GM12874 (cell line): Measurements from ENCODE around the gene MBNL3.

Source experiments
- CTCF ChIP-seq: IDR thresholded peaks from 2 replicates; pipeline ENCODE4 v1.5.1; 2011; ENCODE audit warnings: low read depth, mild to moderate bottlenecking, control low read depth, low read length, moderate library complexity; ENCODE audit not compliant: insufficient read depth

MBNL3 gene

DNA sequence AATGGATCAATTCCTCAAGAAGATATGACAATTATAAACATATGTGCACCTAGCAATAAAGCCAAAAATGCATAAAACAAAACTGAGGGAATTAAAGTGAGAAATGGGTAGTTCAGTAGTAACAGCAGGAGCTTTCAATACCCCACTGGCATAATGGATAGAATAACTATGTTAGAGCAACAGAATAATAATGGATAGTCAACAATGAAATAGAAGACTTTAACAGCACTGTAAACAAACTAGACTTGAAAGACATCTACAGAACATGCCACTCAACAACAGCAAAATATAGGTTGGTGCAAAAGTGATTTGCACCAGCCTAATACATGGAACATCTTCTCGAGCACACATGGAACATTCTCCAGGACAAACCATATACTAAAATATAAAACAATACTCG is 20.0 kb upstream of the MBNL3 start:
- no peak for TF ChIP-seq CTCF

- TF ChIP-seq CTCF, result no peak
Measured at GRCh38 chrX:132505116-132505515, 16.3 kb upstream of the MBNL3 start.

GRCh38 chrX:132504417-132504816 is 15.6 kb upstream of the MBNL3 start:
- no peak for TF ChIP-seq CTCF

DNA sequence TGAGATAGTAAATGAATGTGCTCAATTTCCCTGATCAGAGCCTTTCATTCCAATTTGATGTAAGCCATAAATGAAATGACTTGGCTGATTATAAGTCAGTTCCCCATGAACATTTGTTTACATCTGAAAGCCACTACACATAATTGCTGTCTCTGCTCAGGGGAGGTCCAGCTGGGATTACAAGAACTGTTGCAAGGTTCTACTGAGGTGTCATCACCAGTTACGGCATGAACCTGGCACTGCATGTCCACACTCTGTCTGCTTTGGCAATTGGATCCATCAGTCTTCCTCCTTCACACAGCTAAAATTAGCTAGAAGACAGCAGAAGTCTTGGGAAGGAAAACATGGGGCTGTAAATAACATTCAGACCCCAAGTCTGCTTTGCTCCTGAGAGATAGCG is 12.8 kb upstream of the MBNL3 start:
- TF ChIP-seq CTCF, result no peak

DNA sequence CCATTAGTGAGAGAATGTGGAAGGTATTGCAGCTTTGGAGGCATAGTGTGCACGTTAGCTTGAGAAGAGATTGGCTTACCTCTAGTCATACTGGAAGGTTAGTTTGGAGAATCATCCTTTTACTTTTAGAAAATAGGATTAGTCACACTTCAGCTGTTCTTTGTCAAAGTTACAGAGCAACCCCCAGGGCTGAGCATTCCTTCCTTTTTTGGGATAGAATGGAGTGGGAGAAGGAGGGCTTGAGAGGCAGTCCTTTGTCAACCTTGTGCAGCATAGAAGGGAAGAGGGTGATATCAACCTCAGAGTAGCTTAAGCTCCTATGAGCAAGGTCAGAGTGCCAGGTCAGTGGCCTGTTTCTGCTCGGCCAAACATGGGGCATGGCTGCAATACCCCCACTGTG is 8.6 kb upstream of the MBNL3 start:
- no peak for TF ChIP-seq CTCF

DNA sequence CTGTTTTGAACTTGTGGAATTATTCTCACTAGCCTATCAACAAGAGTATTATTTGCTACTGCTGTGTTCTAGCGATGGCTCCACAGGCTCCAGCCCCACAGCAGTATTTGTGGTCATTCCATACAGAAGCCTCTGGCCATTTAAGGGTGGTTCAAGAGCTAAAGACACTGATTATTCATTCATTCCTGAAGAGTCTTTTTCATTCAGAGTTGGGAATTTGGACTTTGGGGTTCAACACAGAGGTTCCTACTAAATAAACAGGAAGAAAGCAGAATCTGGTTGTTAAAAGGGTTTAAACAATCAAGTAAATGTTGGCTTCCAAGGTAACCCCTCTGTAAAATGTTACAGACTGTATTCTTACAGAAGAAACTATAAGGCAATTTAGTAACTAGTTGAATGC is 4.3 kb upstream of the MBNL3 start:
- TF ChIP-seq CTCF, result no peak

DNA sequence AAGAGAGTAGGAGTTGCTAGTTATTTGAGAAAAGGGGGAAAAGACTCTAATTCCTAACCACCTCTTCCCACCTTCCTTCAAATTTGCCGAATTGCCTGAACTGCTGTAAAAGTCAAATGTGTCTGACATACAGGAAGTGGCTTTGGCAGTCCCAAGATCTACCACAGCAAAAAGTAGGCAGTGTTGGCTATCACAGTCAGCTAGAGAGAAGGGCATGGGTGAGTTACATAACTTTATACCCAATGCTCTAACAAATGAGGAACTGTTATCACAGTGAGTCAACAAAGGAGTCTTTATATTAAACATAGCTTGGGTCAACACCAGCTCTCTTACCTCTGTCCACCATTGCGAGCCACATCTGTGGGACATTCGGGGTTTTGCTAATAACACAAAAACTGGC is 2.4 kb upstream of the MBNL3 start:
- TF ChIP-seq CTCF, result no peak
